ENCODE measurements around the gene COL18A1.

- TF ChIP-seq, protein P1, sequence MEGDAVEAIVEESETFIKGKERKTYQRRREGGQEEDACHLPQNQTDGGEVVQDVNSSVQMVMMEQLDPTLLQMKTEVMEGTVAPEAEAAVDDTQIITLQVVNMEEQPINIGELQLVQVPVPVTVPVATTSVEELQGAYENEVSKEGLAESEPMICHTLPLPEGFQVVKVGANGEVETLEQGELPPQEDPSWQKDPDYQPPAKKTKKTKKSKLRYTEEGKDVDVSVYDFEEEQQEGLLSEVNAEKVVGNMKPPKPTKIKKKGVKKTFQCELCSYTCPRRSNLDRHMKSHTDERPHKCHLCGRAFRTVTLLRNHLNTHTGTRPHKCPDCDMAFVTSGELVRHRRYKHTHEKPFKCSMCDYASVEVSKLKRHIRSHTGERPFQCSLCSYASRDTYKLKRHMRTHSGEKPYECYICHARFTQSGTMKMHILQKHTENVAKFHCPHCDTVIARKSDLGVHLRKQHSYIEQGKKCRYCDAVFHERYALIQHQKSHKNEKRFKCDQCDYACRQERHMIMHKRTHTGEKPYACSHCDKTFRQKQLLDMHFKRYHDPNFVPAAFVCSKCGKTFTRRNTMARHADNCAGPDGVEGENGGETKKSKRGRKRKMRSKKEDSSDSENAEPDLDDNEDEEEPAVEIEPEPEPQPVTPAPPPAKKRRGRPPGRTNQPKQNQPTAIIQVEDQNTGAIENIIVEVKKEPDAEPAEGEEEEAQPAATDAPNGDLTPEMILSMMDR (IDR thresholded peaks at IDR 0.05 in 8 of 11, conservative IDR thresholded peaks at IDR 0.05 in 3 of 11): peak; percentile 93 to 100 (median 98)
- peak; percentile 75 to 90 (median 88) for TF ChIP-seq POLR2AphosphoS5 (IDR thresholded peaks at IDR 0.05)
These were observed 34.4 kb downstream of the COL18A1 start for GRCh38 chr21:45439161-45439872.

Measured in spleen (tissue), 7 donors.